GM12878 (cell line): ENCODE data around the gene PRMT2. TPM values are rescaled to one million over a fixed set of nuclear protein-coding genes. Genes with fewer than 3 reads are reported as not detected.

Source experiments
- ATAC-seq: fragments of 200-7000 bp; cut with Tn5 transposase; 3 replicates; pipeline ENCODE4 v1.9.1; 2020; ENCODE audit warnings: mild to moderate bottlenecking, moderate library complexity
- BruUV-seq: library from RNA; stranded (reverse); fragments of 400-500 nt; replicated peaks from 2 replicates; lab custom pipeline; 2021; lab: Mats Ljungman, UMichigan
- CTCF ChIA-PET: fragments of 300-600 bp; sonication (Branson Sonifier 250); formaldehyde crosslinking; extraction: SDS; loops from one replicate; lab custom pipeline; 2021; ENCODE audit warnings: inconsistent platforms; lab: Yijun Ruan, JAX
- POLR2A ChIA-PET: fragments of 350-600 bp; formaldehyde crosslinking; extraction: SDS; loops from one replicate; lab custom pipeline; 2021; ENCODE audit warnings: inconsistent platforms; lab: Charles Lee
- RAD21 ChIA-PET: fragments of 300-600 bp; sonication (Branson Sonifier 250); formaldehyde crosslinking; loops from one replicate; lab custom pipeline; 2023; ENCODE audit warnings: antibody characterized with exemption; ENCODE audit not compliant: unreplicated experiment; lab: Charles Lee
- SMC1A ChIA-PET: fragments of 300-600 bp; sonication (Branson Sonifier 250); formaldehyde crosslinking; loops from one replicate; lab custom pipeline; 2023; ENCODE audit not compliant: unreplicated experiment, uncharacterized antibody; lab: Charles Lee
- DNase-seq: peaks from one replicate; pipeline ENCODE4 v3.0.0-alpha.2; 2011; ENCODE audit warnings: low read depth, low spot score
- FAIRE-seq: peaks from 3 replicates; lab custom pipeline; 2011; peaks lifted over from hg19 to GRCh38; lab: Jason Lieb, UNC
- H2AFZ ChIP-seq: 2 replicates; pipeline ENCODE4 v1.6.0; 2011; ENCODE audit warnings: low read depth, low read length, control low read depth; ENCODE audit not compliant: control insufficient read depth
- H3K27ac ChIP-seq: 2 replicates; pipeline ENCODE4 v1.5.1; 2011; ENCODE audit warnings: control low read depth; ENCODE audit not compliant: control insufficient read depth, insufficient read depth
- H3K27me3 ChIP-seq, 2 experiments: replicated peaks in 1 of 2; 2 replicates each; pipeline versions ENCODE4 v1.6.0 to v1.6.1; 2011; ENCODE audit warnings: low read length in 1 of 2; ENCODE audit not compliant: control insufficient read depth in 2 of 2, insufficient read depth in 2 of 2
- H3K36me3 ChIP-seq, 2 experiments: 2 replicates each; pipeline ENCODE4 v1.5.1; 2011; ENCODE audit warnings: low read length in 1 of 2; ENCODE audit not compliant: control insufficient read depth in 2 of 2, insufficient read depth in 2 of 2
- H3K4me1 ChIP-seq: 2 replicates; pipeline ENCODE4 v1.6.1; 2011; ENCODE audit warnings: mild to moderate bottlenecking, low read length, moderate library complexity, mixed read lengths; ENCODE audit not compliant: control insufficient read depth, insufficient read depth
- H3K4me2 ChIP-seq: 2 replicates; pipeline ENCODE4 v1.6.0; 2011; ENCODE audit warnings: control low read depth; ENCODE audit not compliant: control insufficient read depth, insufficient read depth
- H3K4me3 ChIP-seq: fragments of 200-600 bp; sonication (generic); 2 replicates; pipeline ENCODE4 v1.5.1; 2016
- H3K79me2 ChIP-seq: 2 replicates; pipeline ENCODE4 v1.6.0; 2011; ENCODE audit warnings: low read length; ENCODE audit not compliant: control insufficient read depth, insufficient read depth
- H3K9ac ChIP-seq: 2 replicates; pipeline ENCODE4 v1.8.0; 2011; ENCODE audit warnings: low read length, control low read depth, mixed read lengths; ENCODE audit not compliant: control insufficient read depth, insufficient read depth
- H3K9me3 ChIP-seq: replicated peaks from 3 replicates; pipeline ENCODE4 v1.5.1; 2011; ENCODE audit warnings: mild to moderate bottlenecking, low read length; ENCODE audit not compliant: control insufficient read depth, insufficient read depth
- H4K20me1 ChIP-seq: 2 replicates; pipeline ENCODE4 v1.6.0; 2011; ENCODE audit not compliant: control insufficient read depth, insufficient read depth
- BCL3 ChIP-seq: IDR thresholded peaks from 2 replicates; pipeline ENCODE4 v1.6.1; 2011; ENCODE audit warnings: borderline replicate concordance, low read depth, mild to moderate bottlenecking, moderate library complexity, low read length; ENCODE audit not compliant: insufficient read depth, poor library complexity, severe bottlenecking
- HDAC6 ChIP-seq: fragments of 200-600 bp; sonication (generic); IDR thresholded peaks from one replicate; pipeline ENCODE4 v1.8.0; 2017; ENCODE audit warnings: antibody characterized with exemption; ENCODE audit not compliant: unreplicated experiment
- IKZF1 ChIP-seq: fragments of 450-650 bp; conservative IDR thresholded peaks from 2 replicates; pipeline ENCODE4 v1.6.1; 2017; ENCODE audit warnings: antibody characterized with exemption, mild to moderate bottlenecking
- IKZF2 ChIP-seq, 2 experiments: fragments of 450-650 bp; IDR thresholded peaks; 2 replicates each; pipeline ENCODE4 v1.6.1; 2017; ENCODE audit warnings: mild to moderate bottlenecking in 2 of 2, moderate library complexity in 2 of 2
- MTA3 ChIP-seq: IDR thresholded peaks from 2 replicates; pipeline ENCODE4 v1.6.1; 2012; ENCODE audit warnings: low read length, inconsistent platforms, borderline replicate concordance
- RBBP5 ChIP-seq: fragments of 200-600 bp; sonication (generic); conservative IDR thresholded peaks from 2 replicates; pipeline ENCODE4 v1.6.1; 2016
- SREBF1 ChIP-seq: IDR thresholded peaks from 2 replicates; pipeline ENCODE4 v1.6.1; 2012; ENCODE audit warnings: mild to moderate bottlenecking, low read length
- TARDBP ChIP-seq: IDR thresholded peaks from 2 replicates; pipeline ENCODE4 v1.6.1; 2016; ENCODE audit warnings: borderline replicate concordance
- WGBS: methylation state at CpG from one replicate; pipeline ENCODE4 v1.1.6; 2016; ENCODE audit warnings: low lambda C conversion rate; ENCODE audit not compliant: insufficient replicate concordance, insufficient coverage; ENCODE audit errors: missing lambda C conversion rate; 5-methylcytosine and 5-hydroxymethylcytosine counted together
- in situ Hi-C: fragments of 300-500 bp; cut with MboI; formaldehyde crosslinking; loops from 9 replicates; pipeline ENCODE4 v1.14.3; 2018; ENCODE audit warnings: mixed read lengths
- intact Hi-C: fragments of 100-400 bp; cut with micrococcal nuclease; formaldehyde crosslinking; loops from one replicate; pipeline ENCODE4 v1.14.2; 2022; ENCODE audit not compliant: unreplicated experiment
- polyA plus RNA-seq, 11 experiments: library from polyadenylated mRNA; depleted of rRNA in 4 of 11; unstranded in 6 of 11; stranded (reverse) in 5 of 11; fragments of >200 nt; fragmentation: Nextera tagmentation in 4 of 11; fragmentation: Illumina TruSeq in 1 of 11; extraction: Ambion mirVana in 4 of 11; extraction: Trizol in 1 of 11; gene quantifications; 1 replicate in 1 of 11; 2 replicates in 10 of 11; pipeline versions ENCODE4 v1.2.1 to v1.2.3, GENCODE V29; 2011 to 2016; ENCODE audit warnings: inconsistent platforms in 2 of 11, missing spikeins in 2 of 11, low read depth in 1 of 11
- total RNA-seq, 4 experiments: library from RNA; depleted of rRNA in 3 of 4; stranded (reverse); fragments of >200 nt in 3 of 4; fragmentation: Illumina TruSeq in 1 of 4; extraction: Trizol in 1 of 4; gene quantifications; 2 replicates each; pipeline versions ENCODE4 v1.2.1 to v1.2.3, GENCODE V29; 2013 to 2021

The PRMT2 gene
- total and polyA plus RNA-seq, 10 of the 15 experiments (the other 5 are each of a cell fraction or from before 2014, with no cell fraction given): 16.1 to 48.6 (median 36.2) TPM

GRCh38 chr21:46596201-46596600 is 39.3 kb upstream of the PRMT2 start:
- BruUV-seq: no TSS peak
- no peak for ATAC-seq
- WGBS: 22% methylated on average over 1 of the region's 1 CpG
- TF ChIP-seq IKZF1 (no peak), SREBF1 (no peak), MTA3 (no peak), HDAC6 (no peak), BCL3 (no peak), TARDBP (no peak), RBBP5 (no peak), IKZF2 (IDR thresholded peaks at IDR 0.05) (no peak)
- Histone ChIP-seq H3K9me3 (peaks cover 2% of the 10 kb centered on the region; the same call in 2 of the 3 replicates), H3K36me3 (no peaks in the 10 kb centered on the region), H4K20me1 (no peaks in the 10 kb centered on the region), H2AFZ (no peak overlapping the region), H3K27me3 (no peaks in the 10 kb centered on the region), H3K27ac (no peak overlapping the region), H3K4me3 (no peak overlapping the region), H3K4me1 (no peaks in the 10 kb centered on the region), H3K79me2 (no peaks in the 10 kb centered on the region), H3K4me2 (no peak overlapping the region), H3K9ac (no peak overlapping the region)
- intact Hi-C loops: no loop called here
- ChIA-PET CTCF (no interaction called here), POLR2A (no interaction called here), SMC1A (interaction anchor here (2.5 kb wide), 1 partner anchor 12 kb away, joined by 6 read pairs; no protein-coding TSS in a partner anchor), RAD21 (no interaction called here)
- DNase-seq: no peak
- no peak for FAIRE-seq
- in situ Hi-C loops: no loop called here
